GM12891 (cell line): Measurements from ENCODE around the gene MYBPC1.
"Not testable (repeated sequence)": the region's sequence is repeated elsewhere in the genome, so short reads cannot be mapped to it uniquely, and the experiment has no call there.

ENCODE experiments used
- DNase-seq: peaks from one replicate; pipeline ENCODE4 v3.0.0; 2011; ENCODE audit warnings: low spot score; ENCODE audit not compliant: insufficient read length
- FAIRE-seq: peaks from 2 replicates; lab custom pipeline; 2011; peaks lifted over from hg19 to GRCh38; lab: Jason Lieb, UNC
- PAX5 ChIP-seq: IDR thresholded peaks from 2 replicates; pipeline ENCODE4 v1.6.1; 2011; ENCODE audit warnings: low read length, moderate library complexity, mild to moderate bottlenecking; ENCODE audit not compliant: insufficient read depth, severe bottlenecking
- POLR2A ChIP-seq: IDR thresholded peaks from 2 replicates; pipeline ENCODE4 v1.6.1; 2011; ENCODE audit warnings: low read depth, low read length, control low read depth
- POLR2AphosphoS5 ChIP-seq: IDR thresholded peaks from 2 replicates; pipeline ENCODE4 v1.6.1; 2011; ENCODE audit warnings: low read depth, low read length, control low read depth
- POU2F2 ChIP-seq: IDR thresholded peaks from 2 replicates; pipeline ENCODE4 v1.6.1; 2011; ENCODE audit warnings: low read depth, mild to moderate bottlenecking, control low read depth, low read length, moderate library complexity
- SPI1 ChIP-seq: IDR thresholded peaks from 2 replicates; pipeline ENCODE4 v1.6.1; 2011; ENCODE audit warnings: low read depth, low read length, control low read depth
- TAF1 ChIP-seq: IDR thresholded peaks from 2 replicates; pipeline ENCODE4 v1.6.1; 2011; ENCODE audit warnings: low read depth, low read length, control low read depth

The MYBPC1 gene

GRCh38 chr12:101670007-101670671 is 75.4 kb downstream of the MYBPC1 start:
- no peak for TF ChIP-seq POLR2A
- no peak for TF ChIP-seq POU2F2
- TF ChIP-seq SPI1 = no peak
- no peak for TF ChIP-seq TAF1
- TF ChIP-seq POLR2AphosphoS5 = no peak
- TF ChIP-seq PAX5 = no peak
- no peak for DNase-seq

GRCh38 chr12:101671157-101671791 is 76.5 kb downstream of the MYBPC1 start:
- DNase-seq = peak; percentile 12
- peak; percentile 94 for FAIRE-seq
- TF ChIP-seq TAF1 = no peak
- TF ChIP-seq SPI1 = peak; percentile 87

More at GRCh38 chr12:101670007-101670671, 75.4 kb downstream of the MYBPC1 start:
- peak; percentile 86 for FAIRE-seq

GRCh38 chr12:101671833-101672232 is 77.1 kb downstream of the MYBPC1 start:
- DNase-seq = no peak
- TF ChIP-seq SPI1 (no peak), POLR2AphosphoS5 (no peak), POLR2A (no peak), PAX5 (no peak), POU2F2 (no peak), TAF1 (no peak)
- peak; percentile 38 for FAIRE-seq

DNA sequence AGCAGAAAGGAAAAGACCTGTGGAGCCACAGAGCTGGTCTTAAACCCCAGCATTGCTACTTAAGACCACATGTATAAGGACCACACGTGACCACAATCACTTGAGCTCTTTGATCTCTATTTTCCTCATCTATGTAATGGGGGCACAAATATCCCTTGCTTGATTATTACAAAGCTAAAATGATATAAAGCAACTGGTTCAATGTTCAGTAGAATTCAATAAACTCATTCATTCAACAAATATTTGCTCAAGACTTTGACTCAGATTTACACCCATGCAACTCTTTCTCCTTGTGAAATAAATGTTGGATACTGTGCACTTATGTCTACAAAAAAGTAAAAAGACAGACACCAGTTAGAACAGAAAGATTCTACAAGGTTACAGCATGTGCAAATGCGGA is 80.8 kb downstream of the MYBPC1 start:
- TF ChIP-seq POLR2A (no peak), POLR2AphosphoS5 (no peak), SPI1 (no peak), PAX5 (no peak)
- DNase-seq (no peak), FAIRE-seq (no peak)

- DNase-seq, FAIRE-seq: not testable (repeated sequence)
Measured at GRCh38 chr12:101676497-101676896, 81.7 kb downstream of the MYBPC1 start.

DNA sequence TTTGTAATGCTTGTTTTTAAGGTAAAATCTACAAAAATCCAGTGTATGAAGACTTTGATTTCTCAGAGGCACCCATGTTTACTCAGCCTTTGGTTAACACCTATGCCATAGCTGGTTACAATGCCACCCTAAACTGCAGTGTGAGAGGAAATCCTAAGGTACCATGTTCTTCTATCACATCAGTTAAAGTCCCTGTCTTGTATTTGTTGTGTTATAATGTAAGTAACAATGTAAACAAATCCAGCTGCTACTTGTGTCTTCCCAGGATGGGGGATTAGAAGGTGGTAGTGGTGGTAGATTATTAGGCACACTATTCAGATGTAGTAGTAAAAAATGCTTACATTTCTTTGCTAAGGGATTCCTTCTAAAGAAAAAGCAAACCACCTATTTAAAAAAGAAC is 83.3 kb downstream of the MYBPC1 start:
- no peak for DNase-seq
- peak; percentile 13 for FAIRE-seq
- TF ChIP-seq SPI1 (no peak), POU2F2 (no peak), POLR2A (no peak), POLR2AphosphoS5 (no peak), PAX5 (no peak), TAF1 (no peak)

- TF ChIP-seq SPI1 = no peak
- no peak for TF ChIP-seq PAX5
- no peak for TF ChIP-seq POU2F2
- no peak for TF ChIP-seq TAF1
- no peak for FAIRE-seq
- DNase-seq = no peak
Measured at GRCh38 chr12:101680240-101680639, 85.5 kb downstream of the MYBPC1 start.

GRCh38 chr12:101680647-101681046 is 85.9 kb downstream of the MYBPC1 start:
- FAIRE-seq = no peak
- DNase-seq = no peak
- TF ChIP-seq POLR2AphosphoS5 (no peak), TAF1 (no peak), PAX5 (no peak), POU2F2 (no peak), POLR2A (no peak), SPI1 (no peak)

DNA sequence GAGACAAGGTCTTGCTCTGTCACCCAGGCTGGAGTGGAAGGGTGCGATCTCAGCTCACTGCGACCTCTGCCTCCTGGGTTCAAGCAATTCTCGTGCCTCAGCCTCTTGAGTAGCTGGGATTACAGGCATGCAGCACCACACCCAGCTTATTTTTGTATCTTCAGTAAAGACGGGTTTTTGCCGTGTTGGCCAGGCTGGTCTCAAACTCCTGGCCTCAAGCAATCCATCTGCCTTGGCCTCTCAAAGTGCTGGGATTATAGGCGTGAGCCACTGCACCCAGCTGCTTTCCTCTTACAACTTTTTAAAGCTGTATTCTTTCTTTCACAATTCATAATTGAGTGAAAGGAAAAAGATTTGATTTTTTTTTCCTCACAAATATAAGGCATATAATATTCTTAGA is 86.9 kb downstream of the MYBPC1 start:
- not testable (repeated sequence) for FAIRE-seq, DNase-seq

- no peak for FAIRE-seq
- TF ChIP-seq SPI1 (no peak), POLR2A (no peak)
- DNase-seq = no peak
Measured at GRCh38 chr12:101685092-101685491, 90.3 kb downstream of the MYBPC1 start.

DNA sequence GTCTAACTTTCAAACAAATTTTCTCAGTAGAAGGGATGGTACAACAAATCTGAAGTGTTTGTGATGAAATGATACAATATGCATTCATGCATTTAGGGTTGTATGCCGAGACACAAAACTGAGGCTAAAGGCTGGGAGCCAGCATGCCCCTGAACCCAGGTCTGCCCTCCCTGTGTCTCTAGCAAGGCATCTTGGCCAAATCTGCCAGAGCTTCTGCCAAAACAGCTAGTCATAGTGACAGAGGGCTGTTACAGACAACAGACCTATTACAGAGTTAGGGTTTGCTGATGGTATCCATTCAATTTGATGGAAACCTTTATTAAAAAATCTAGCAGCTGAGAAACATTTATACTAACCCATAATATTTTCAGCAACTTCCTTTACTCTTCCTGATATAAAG is 91.4 kb downstream of the MYBPC1 start:
- no peak for FAIRE-seq
- no peak for TF ChIP-seq POLR2A
- no peak for TF ChIP-seq TAF1
- no peak for TF ChIP-seq POLR2AphosphoS5
- TF ChIP-seq POU2F2 = no peak
- TF ChIP-seq SPI1 = no peak
- no peak for TF ChIP-seq PAX5
- no peak for DNase-seq
